Cardiac muscle cell (in vitro differentiated cells and primary cell): ENCODE results near the gene CRYGS. TPM values are rescaled to one million over a fixed set of nuclear protein-coding genes. Genes with fewer than 3 reads are reported as not detected.
A peak's percentile ranks its signal among the peaks of the same experiment; 100 is the strongest.
"Not testable (repeated sequence)": the region's sequence is repeated elsewhere in the genome, so short reads cannot be mapped to it uniquely, and the experiment has no call there.

ENCODE experiments used
- DNase-seq, 2 donors: peaks; one replicate each; pipeline versions ENCODE4 v3.0.0 to v3.0.0-alpha.2; 2010 to 2017; ENCODE audit warnings: low read depth in 1 of 2, low spot score in 1 of 2
- H3K27ac ChIP-seq: fragments of 200-600 bp; sonication (generic); 2 replicates; pipeline ENCODE4 v1.5.1; 2016
- H3K27me3 ChIP-seq: fragments of 200-600 bp; sonication (generic); 2 replicates; pipeline ENCODE4 v1.6.0; 2016; ENCODE audit warnings: control low read depth
- H3K36me3 ChIP-seq: fragments of 200-600 bp; sonication (generic); 2 replicates; pipeline ENCODE4 v1.5.1; 2016; ENCODE audit warnings: control low read depth
- H3K4me1 ChIP-seq: fragments of 200-600 bp; sonication (generic); 2 replicates; pipeline ENCODE4 v1.8.1; 2017; ENCODE audit warnings: low read depth, mild to moderate bottlenecking, mixed run types
- H3K4me3 ChIP-seq: fragments of 200-600 bp; sonication (generic); 2 replicates; pipeline ENCODE4 v1.5.1; 2016; ENCODE audit warnings: mild to moderate bottlenecking
- H3K9me3 ChIP-seq: fragments of 200-600 bp; sonication (generic); 2 replicates; pipeline ENCODE4 v1.5.1; 2017; ENCODE audit warnings: low read depth, mild to moderate bottlenecking, control low read depth
- polyA plus RNA-seq: library from polyadenylated mRNA; unstranded; fragments of >200 nt; fragmentation: Nextera tagmentation; extraction: Ambion mirVana; gene quantifications from 2 replicates; pipeline ENCODE4 v1.2.1, GENCODE V29; 2016
- total RNA-seq: library from RNA; depleted of rRNA; stranded (reverse); fragments of >200 nt; gene quantifications from 2 replicates; pipeline ENCODE4 v1.2.3, GENCODE V29; 2016
- TF ChIP-seq, protein P1 (sequence below): IDR thresholded peaks from 2 replicates; pipeline ENCODE4 v1.5.1; 2012; ENCODE audit warnings: low read depth, mild to moderate bottlenecking, low read length

CRYGS gene
- total and polyA plus RNA-seq, 2 experiments from 2014 or later: 0.12 to 0.69 TPM

DNA sequence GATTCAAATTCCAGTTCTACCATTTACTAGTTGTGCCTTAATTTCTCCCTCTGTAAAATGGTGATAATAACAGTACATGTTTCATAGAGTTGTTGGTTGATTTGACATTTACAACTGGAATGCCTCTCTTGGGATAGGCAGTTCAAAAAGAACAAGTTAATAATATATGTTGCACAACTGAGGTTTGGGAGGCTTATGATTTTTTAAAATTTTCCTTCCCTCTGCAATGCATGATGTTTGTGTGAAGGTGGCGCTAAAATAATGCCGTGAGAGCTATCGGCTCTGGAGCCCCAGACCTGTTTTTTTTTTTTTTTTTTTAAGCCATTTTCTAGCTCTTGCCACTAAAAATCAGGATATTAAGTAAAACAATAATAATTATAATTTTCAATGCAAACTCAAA, 44.9 kb upstream of the CRYGS start:
- TF ChIP-seq, protein P1, sequence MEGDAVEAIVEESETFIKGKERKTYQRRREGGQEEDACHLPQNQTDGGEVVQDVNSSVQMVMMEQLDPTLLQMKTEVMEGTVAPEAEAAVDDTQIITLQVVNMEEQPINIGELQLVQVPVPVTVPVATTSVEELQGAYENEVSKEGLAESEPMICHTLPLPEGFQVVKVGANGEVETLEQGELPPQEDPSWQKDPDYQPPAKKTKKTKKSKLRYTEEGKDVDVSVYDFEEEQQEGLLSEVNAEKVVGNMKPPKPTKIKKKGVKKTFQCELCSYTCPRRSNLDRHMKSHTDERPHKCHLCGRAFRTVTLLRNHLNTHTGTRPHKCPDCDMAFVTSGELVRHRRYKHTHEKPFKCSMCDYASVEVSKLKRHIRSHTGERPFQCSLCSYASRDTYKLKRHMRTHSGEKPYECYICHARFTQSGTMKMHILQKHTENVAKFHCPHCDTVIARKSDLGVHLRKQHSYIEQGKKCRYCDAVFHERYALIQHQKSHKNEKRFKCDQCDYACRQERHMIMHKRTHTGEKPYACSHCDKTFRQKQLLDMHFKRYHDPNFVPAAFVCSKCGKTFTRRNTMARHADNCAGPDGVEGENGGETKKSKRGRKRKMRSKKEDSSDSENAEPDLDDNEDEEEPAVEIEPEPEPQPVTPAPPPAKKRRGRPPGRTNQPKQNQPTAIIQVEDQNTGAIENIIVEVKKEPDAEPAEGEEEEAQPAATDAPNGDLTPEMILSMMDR: peak; percentile 44
- H3K9me3 ChIP-seq: no peaks in the 10 kb centered on the region
- peaks cover 18% of the 10 kb centered on the region for H3K36me3 ChIP-seq
- H3K4me1 ChIP-seq: no peaks in the 10 kb centered on the region
- no peak overlapping the region for H3K4me3 ChIP-seq
- peak; percentile 31 to 60 for DNase-seq
- H3K27ac ChIP-seq: no peak overlapping the region
- no peaks in the 10 kb centered on the region for H3K27me3 ChIP-seq

DNA sequence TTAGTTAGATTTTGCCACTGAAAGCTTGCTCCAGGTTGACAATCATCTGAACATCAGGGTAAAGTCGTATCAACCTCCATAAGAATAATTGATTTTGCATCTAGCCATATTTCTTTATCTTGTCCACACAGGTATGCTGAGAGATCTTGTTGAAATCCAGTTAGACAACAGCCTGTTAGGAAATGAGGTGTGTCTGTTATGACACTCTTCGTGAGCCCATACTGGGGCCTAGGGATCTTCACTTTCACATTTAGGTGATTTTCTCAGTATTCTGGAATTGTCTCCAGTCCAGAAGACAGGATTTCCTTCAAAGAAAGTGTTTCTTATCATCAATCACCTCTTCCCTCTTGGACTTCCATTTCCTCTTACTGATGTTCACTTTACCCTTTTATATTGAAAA, 44.5 kb upstream of the CRYGS start:
- Histone ChIP-seq H3K9me3 (no peaks in the 10 kb centered on the region), H3K27me3 (no peaks in the 10 kb centered on the region), H3K27ac (no peak overlapping the region), H3K4me1 (no peaks in the 10 kb centered on the region), H3K4me3 (no peak overlapping the region), H3K36me3 (peaks cover 21% of the 10 kb centered on the region)
- no peak for DNase-seq
- TF ChIP-seq, protein P1: no peak

DNA sequence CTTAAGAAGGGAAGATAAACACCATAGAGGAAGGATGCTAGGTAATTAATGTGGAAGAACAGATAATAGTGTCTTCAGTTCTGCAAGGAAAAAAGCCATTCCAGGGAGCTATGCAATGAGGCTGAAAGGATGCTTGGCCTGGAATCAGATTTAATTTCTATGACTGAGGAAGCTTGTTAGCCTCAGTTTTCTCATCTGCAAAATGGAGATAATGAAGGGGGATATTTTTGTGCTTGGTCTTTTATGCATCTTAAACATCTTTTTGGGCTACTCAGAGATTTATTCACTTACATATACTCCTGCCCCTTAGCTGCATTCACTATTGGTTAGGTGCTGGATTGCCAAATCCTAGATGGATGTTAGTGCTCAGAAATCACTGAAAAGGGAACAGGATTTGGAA, 43.0 kb upstream of the CRYGS start:
- no peaks in the 10 kb centered on the region for H3K4me1 ChIP-seq
- H3K36me3 ChIP-seq: peaks cover 35% of the 10 kb centered on the region
- DNase-seq: no peak
- no peak overlapping the region for H3K27ac ChIP-seq
- H3K4me3 ChIP-seq: no peak overlapping the region
- TF ChIP-seq, protein P1: no peak
- no peaks in the 10 kb centered on the region for H3K9me3 ChIP-seq
- no peaks in the 10 kb centered on the region for H3K27me3 ChIP-seq

DNA sequence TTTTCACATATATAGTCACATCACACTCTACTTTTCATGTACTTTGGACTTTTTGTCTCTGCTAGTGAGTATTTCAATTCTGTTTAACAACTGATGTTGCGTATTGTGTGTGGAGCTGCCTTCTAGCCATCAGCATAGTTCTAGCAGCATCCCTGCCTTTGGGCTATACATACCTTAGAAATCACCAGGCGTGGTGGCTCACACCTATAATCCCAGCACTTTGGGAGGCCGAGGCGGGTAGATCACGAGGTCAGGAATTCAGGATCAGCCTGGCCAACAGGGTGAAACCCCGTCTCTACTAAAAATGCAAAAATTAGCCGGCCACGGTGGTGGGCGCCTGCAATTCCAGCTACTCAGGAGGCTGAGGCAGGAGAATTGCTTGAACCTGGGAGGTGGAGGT, 42.1 kb upstream of the CRYGS start:
- not testable (repeated sequence) for DNase-seq, H3K27me3 ChIP-seq
- H3K36me3 ChIP-seq: peaks cover 45% of the 10 kb centered on the region

DNA sequence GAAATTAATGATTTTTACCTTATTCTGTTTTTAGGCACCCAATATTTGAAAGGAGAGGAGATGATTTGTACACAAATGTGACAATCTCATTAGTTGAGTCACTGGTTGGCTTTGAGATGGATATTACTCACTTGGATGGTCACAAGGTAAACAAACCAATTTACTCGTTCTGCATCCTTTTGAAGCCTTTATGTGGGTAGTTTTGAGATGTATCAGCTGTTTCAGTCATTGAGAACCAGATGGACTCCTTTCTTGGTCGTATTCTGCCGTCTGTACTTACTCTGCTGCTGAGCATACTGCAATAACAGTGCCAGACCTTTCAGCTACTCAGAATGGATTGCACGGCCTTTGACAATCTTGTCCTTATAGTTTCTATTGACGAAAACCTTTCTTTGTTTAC, 39.7 kb upstream of the CRYGS start:
- Histone ChIP-seq H3K36me3 (peaks cover 59% of the 10 kb centered on the region), H3K4me3 (no peak overlapping the region), H3K9me3 (no peaks in the 10 kb centered on the region), H3K4me1 (no peaks in the 10 kb centered on the region), H3K27ac (no peak overlapping the region), H3K27me3 (no peaks in the 10 kb centered on the region)
- TF ChIP-seq, protein P1: no peak
- no peak for DNase-seq

More for the DNA sequence above, 42.1 kb upstream of the CRYGS start:
- H3K9me3 ChIP-seq, H3K4me1 ChIP-seq, H3K4me3 ChIP-seq, H3K27ac ChIP-seq: not testable (repeated sequence)

DNA sequence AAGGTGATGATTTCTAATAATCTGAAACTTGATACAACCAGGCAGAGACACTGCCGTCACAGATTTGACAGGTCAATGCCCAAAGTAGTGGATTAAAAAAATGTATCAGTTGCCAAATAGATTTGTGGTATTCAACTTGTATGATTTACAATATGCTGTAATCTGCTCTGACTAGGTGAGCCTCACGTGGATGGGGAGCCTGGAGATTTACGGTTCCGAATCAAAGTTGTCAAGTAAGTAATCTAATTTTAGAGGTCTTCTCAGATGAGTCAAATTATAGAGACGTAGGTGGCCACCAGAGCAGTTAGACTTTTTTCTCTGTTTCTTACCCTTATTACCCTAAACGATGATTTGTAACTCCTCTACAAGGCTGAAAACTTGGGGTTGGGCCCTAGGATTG, 38.4 kb upstream of the CRYGS start:
- TF ChIP-seq, protein P1: no peak
- DNase-seq: no peak
- Histone ChIP-seq H3K27ac (no peak overlapping the region), H3K27me3 (no peaks in the 10 kb centered on the region), H3K4me3 (no peak overlapping the region), H3K36me3 (peaks cover 71% of the 10 kb centered on the region), H3K4me1 (no peaks in the 10 kb centered on the region), H3K9me3 (no peaks in the 10 kb centered on the region)
